ENCODE data around the gene ENO2.

The ENO2 gene

GRCh38 chr12:6936636-6937480 is 22.5 kb downstream of the ENO2 start:
- DNase-seq, result no peak

GRCh38 chr12:6937481-6938352 is 23.3 kb downstream of the ENO2 start:
- peak; percentile 74 for DNase-seq

GRCh38 chr12:6938353-6939190 is 24.2 kb downstream of the ENO2 start:
- DNase-seq, result no peak

GRCh38 chr12:6939191-6939540 is 24.8 kb downstream of the ENO2 start:
- no peak for DNase-seq

- no peak for DNase-seq
Measured at GRCh38 chr12:6941267-6941666, 26.9 kb downstream of the ENO2 start.

- no peak for DNase-seq
Measured at GRCh38 chr12:6941782-6942181, 27.4 kb downstream of the ENO2 start.

GRCh38 chr12:6942331-6942665 is 27.9 kb downstream of the ENO2 start:
- DNase-seq, result no peak

- DNase-seq, result peak; percentile 45
Measured at GRCh38 chr12:6943389-6943721, 29.0 kb downstream of the ENO2 start.

- peak; percentile 86 for DNase-seq
Measured at GRCh38 chr12:6943722-6944380, 29.5 kb downstream of the ENO2 start, which contains the start of the genes C12orf57 and RNU7-1. C12orf57 (plus strand) TSS chr12:6944022; CDS start chr12:6944122, 100 bp downstream. RNU7-1 (plus strand) TSS chr12:6943816.

GRCh38 chr12:6944381-6945186 is 30.2 kb downstream of the ENO2 start:
- peak; percentile 34 for DNase-seq

- DNase-seq, result no peak
Measured at GRCh38 chr12:6945613-6946012, 31.2 kb downstream of the ENO2 start.

GRCh38 chr12:6946033-6946919 is 31.9 kb downstream of the ENO2 start:
- DNase-seq, result peak; percentile 66

- DNase-seq, result no peak
Measured at GRCh38 chr12:6946920-6947374, 32.6 kb downstream of the ENO2 start.

GRCh38 chr12:6947615-6948014 is 33.2 kb downstream of the ENO2 start:
- DNase-seq, result no peak

GRCh38 chr12:6948873-6949594 is 34.7 kb downstream of the ENO2 start:
- DNase-seq, result no peak

- DNase-seq, result no peak
Measured at GRCh38 chr12:6950401-6950801, 36.0 kb downstream of the ENO2 start.

GRCh38 chr12:6950811-6951540 is 36.6 kb downstream of the ENO2 start, which contains the start of gene PTPN6:
PTPN6 (plus strand) TSS chr12:6951356; CDS start chr12:6951513, 157 bp downstream.
- DNase-seq, result no peak

- DNase-seq, result no peak
Measured at GRCh38 chr12:6951551-6952120, 37.3 kb downstream of the ENO2 start.

All from SHP77 treated with DMSO at 0.1 percent for 48 hours (cell line).